Fibroblast of lung (primary cell): ENCODE data around the gene SRC.

ENCODE experiments used
- CTCF ChIP-seq, 2 donors: IDR thresholded peaks in 1 of 2; conservative IDR thresholded peaks in 1 of 2; 1 replicate in 1 of 2; 2 replicates in 1 of 2; pipeline ENCODE4 v1.5.1; 2011 to 2012; ENCODE audit warnings: low read length in 2 of 2, control low read depth in 1 of 2, inconsistent platforms in 1 of 2, low read depth in 1 of 2, mild to moderate bottlenecking in 1 of 2
- EZH2 ChIP-seq: IDR thresholded peaks from 2 replicates; pipeline ENCODE4 v1.5.1; 2012; ENCODE audit warnings: low read length, control low read depth, mild to moderate bottlenecking; ENCODE audit errors: missing control alignments

GRCh38 chr20:37309936-37310590 is 35.9 kb upstream of the SRC start:
- TF ChIP-seq CTCF (conservative IDR thresholded peaks at IDR 0.05 in 1 of 2, IDR thresholded peaks at IDR 0.05 in 1 of 2; ENCODE audit: low read depth in 1 of 2, low read length in 2 of 2): no peak
- TF ChIP-seq EZH2: no peak
